Mucosa of rectum (tissue), 2 donors: ENCODE measurements around the gene C10orf90.

Experiments
- H3K27ac ChIP-seq, 2 donors: one replicate each; pipeline ENCODE4 v1.7.0; 2013; ENCODE audit warnings: inconsistent platforms in 2 of 2, low read depth in 2 of 2, low read length in 2 of 2
- H3K27me3 ChIP-seq, 2 donors: one replicate each; pipeline ENCODE4 v1.7.0; 2013; ENCODE audit warnings: low read length in 2 of 2; ENCODE audit not compliant: control insufficient read depth in 2 of 2, insufficient read depth in 2 of 2
- H3K36me3 ChIP-seq, 2 donors: one replicate each; pipeline ENCODE4 v1.7.0; 2013; ENCODE audit warnings: low read length in 2 of 2; ENCODE audit not compliant: control insufficient read depth in 2 of 2, insufficient read depth in 2 of 2
- H3K4me1 ChIP-seq, 2 donors: one replicate each; pipeline ENCODE4 v1.7.0; 2013; ENCODE audit warnings: low read length in 2 of 2, mild to moderate bottlenecking in 1 of 2; ENCODE audit not compliant: control insufficient read depth in 2 of 2, insufficient read depth in 2 of 2
- H3K4me3 ChIP-seq, 2 donors: one replicate each; pipeline ENCODE4 v1.7.0; 2013; ENCODE audit warnings: low read length in 2 of 2
- H3K9ac ChIP-seq, 2 donors: one replicate each; pipeline ENCODE4 v1.7.0; 2013; ENCODE audit warnings: low read length in 2 of 2, low read depth in 1 of 2, mild to moderate bottlenecking in 1 of 2
- H3K9me3 ChIP-seq, 2 donors: one replicate each; pipeline ENCODE4 v1.7.0; 2013; ENCODE audit warnings: low read length in 2 of 2; ENCODE audit not compliant: control insufficient read depth in 2 of 2
- donor health status: healthy.
- donor health status: Normal muscosa, but diverticular disease.

C10orf90 gene

DNA sequence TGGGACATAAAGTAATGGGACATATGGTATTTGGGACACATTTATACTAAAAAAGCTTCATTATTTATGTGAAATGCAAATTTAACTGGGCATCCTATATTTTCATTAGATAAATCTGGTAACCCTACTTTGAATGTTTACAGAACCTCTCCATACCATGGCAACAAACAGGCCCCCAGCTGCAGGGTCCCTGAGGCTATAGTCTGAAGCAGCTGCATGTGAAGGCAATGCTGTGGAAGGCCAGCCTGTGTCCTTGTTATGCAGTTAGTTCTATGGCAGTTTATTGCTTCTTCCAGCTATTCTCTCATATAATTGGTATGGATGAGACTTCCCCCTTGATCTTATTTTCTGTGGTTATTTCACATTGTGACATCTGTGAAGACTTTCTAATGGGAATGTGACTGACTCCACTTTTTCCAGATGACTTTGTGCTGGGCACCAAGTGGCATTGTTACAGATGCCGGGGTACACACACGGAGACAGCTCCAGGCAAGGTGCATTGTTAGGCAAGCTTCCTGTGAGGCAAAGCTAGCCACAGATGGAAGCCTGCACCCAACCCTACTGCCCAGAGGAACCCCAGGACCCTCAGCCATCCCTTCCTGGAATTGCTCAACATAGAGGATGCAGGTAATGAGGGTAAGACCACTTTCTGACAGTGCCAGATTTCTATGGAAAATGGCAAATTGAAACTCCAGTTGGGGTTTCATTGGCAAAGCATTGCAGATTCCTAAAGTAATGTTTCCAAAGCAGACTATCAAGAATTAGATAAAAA is 232.7 kb downstream of the C10orf90 start:
- Histone ChIP-seq H3K36me3 (no peaks in the 10 kb centered on the region), H3K9ac (no peak overlapping the region), H3K4me3 (no peak overlapping the region), H3K9me3 (peaks cover 0 to 2% of the 10 kb centered on the region in 2 donors), H3K4me1 (no peaks in the 10 kb centered on the region), H3K27ac (no peak overlapping the region), H3K27me3 (no peaks in the 10 kb centered on the region)

DNA sequence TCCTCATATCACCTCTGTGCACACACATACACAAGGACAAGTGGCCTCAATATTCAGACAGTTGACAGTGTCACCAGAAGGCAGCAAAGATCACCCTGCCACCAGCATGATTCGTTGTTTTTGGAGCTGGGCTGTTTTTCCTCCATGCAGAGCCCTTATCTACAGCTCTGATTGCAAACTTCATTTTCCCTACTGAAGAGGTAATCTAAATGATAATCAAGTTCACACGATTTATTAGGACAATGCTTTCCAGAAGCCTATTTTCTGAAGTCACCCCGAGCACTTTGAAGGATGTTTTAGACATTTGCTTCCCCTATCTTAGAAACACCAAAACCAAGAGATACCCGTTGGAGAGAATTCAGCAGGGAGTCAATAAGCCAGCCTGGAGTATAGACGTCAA is 236.3 kb downstream of the C10orf90 start:
- Histone ChIP-seq H3K4me1 (no peaks in the 10 kb centered on the region), H3K27me3 (peaks cover 0 to under 1% of the 10 kb centered on the region in 2 donors), H3K9ac (no peak overlapping the region), H3K27ac (no peak overlapping the region), H3K36me3 (no peaks in the 10 kb centered on the region), H3K9me3 (peaks cover 0 to 2% of the 10 kb centered on the region in 2 donors), H3K4me3 (no peak overlapping the region)

DNA sequence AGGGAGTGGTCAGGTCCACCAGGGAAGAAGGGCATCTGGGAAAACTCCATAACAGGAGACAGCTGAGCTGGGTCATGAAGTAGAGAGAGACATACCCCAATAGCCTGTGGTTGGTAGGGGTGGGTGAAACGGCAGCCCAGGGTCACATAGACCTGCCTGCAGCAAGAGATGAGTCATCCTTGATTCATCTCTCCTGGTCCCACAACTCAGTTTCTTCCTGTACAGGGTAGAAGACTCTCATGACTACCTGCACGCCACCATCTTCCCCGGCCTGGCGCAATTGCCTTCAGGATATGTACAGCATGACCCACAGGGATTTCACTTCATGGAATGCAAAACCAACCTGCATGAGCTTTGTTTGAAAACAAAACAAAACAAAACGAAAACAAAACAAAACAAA is 237.1 kb downstream of the C10orf90 start:
- H3K27me3 ChIP-seq: peaks cover 0 to 2% of the 10 kb centered on the region in 2 donors
- no peaks in the 10 kb centered on the region for H3K9me3 ChIP-seq
- H3K9ac ChIP-seq: no peak overlapping the region
- H3K4me3 ChIP-seq: no peak overlapping the region
- H3K36me3 ChIP-seq: no peaks in the 10 kb centered on the region
- H3K27ac ChIP-seq: no peak overlapping the region
- H3K4me1 ChIP-seq: no peaks in the 10 kb centered on the region

DNA sequence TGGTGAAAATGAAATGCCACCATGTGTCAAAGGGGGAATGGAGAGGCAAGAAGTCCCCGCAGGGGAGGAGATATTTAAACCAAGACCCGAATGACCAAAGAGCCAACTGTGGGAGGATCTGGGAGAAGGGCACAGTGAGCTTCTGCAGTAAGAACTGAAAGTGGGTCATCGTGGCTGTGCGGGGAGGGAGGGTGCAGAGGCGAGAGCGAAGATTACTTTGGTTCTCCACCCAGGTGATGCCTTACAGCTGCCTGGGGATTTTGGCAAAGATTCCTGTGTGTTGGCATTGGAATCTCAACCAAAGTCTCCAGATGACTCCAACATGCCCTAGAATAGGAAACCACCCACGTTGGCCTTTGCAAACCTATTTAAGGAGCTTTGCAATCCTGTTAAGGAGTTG is 238.0 kb downstream of the C10orf90 start:
- peaks cover 0 to 2% of the 10 kb centered on the region in 2 donors for H3K27me3 ChIP-seq
- no peak overlapping the region for H3K9ac ChIP-seq
- H3K36me3 ChIP-seq: no peaks in the 10 kb centered on the region
- no peaks in the 10 kb centered on the region for H3K4me1 ChIP-seq
- H3K9me3 ChIP-seq: no peaks in the 10 kb centered on the region
- H3K27ac ChIP-seq: no peak overlapping the region
- no peak overlapping the region for H3K4me3 ChIP-seq

DNA sequence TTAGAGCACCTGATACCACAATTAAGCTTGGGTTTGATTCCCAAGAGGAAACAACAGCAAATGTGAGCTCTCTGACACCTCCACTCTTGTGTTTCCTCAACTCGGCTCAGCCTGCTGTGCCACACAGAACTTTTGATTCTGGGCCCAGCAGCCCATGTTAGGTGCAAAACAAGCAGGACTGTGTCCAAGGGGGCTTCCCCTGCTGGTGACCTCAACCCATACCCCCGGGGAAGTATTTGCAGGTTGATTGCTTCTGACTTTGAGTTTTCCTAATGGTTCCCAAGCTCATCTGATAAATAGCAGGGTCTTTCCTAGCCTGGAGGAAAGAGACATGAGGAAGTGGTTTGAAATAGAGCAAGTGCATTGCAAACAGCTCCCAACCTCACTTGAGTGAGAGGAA is 238.7 kb downstream of the C10orf90 start:
- H3K27ac ChIP-seq: no peak overlapping the region
- H3K4me1 ChIP-seq: no peaks in the 10 kb centered on the region
- peaks cover 0 to 2% of the 10 kb centered on the region in 2 donors for H3K27me3 ChIP-seq
- H3K9me3 ChIP-seq: no peaks in the 10 kb centered on the region
- H3K4me3 ChIP-seq: no peak overlapping the region
- no peak overlapping the region for H3K9ac ChIP-seq
- no peaks in the 10 kb centered on the region for H3K36me3 ChIP-seq

DNA sequence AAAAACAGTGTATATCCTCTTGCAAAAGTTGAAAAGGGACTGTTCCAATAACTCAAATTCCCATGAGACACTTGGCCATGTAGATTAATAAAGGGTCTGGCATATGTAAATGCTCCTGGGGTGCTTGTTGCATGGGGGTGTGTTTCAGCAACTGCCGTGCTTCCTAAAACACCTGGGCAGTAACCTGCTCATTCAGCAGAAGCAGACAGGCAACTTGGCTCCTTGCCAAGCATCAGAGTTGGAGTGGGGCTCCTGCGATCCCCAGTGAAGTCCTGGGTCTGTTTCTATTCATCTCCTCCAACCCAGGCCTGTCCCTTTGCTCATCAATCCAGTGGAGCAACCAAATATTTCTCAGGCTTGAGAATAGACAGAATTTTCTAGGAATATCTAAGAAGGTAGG is 240.0 kb downstream of the C10orf90 start:
- Histone ChIP-seq H3K4me3 (no peak overlapping the region), H3K9ac (no peak overlapping the region), H3K27ac (no peak overlapping the region), H3K36me3 (no peaks in the 10 kb centered on the region), H3K4me1 (no peaks in the 10 kb centered on the region), H3K27me3 (peaks cover 0 to 2% of the 10 kb centered on the region in 2 donors), H3K9me3 (no peaks in the 10 kb centered on the region)

DNA sequence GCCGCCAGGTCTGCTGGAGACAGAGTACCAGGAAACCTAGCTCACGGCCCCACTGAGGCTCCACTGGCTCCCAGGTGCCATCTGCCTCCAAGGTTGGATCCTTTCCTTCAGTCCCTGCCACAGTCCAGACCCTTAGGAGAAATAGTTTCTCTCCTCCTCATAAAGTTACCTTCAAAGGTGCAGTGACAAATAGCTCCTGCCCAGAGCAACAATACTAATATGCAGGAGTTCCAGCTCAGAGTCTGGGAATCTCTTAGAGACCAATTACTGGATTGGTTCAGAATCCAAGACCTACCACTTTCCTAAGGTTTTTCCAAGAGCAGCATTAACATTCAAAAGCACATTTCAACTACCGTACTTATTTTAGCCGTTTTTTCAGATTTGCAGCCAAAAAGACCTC is 241.2 kb downstream of the C10orf90 start:
- peaks cover 0 to under 1% of the 10 kb centered on the region in 2 donors for H3K9me3 ChIP-seq
- H3K27me3 ChIP-seq: peaks cover 0 to 2% of the 10 kb centered on the region in 2 donors
- H3K4me1 ChIP-seq: no peaks in the 10 kb centered on the region
- H3K4me3 ChIP-seq: no peak overlapping the region
- no peak overlapping the region for H3K9ac ChIP-seq
- no peaks in the 10 kb centered on the region for H3K36me3 ChIP-seq
- no peak overlapping the region for H3K27ac ChIP-seq

DNA sequence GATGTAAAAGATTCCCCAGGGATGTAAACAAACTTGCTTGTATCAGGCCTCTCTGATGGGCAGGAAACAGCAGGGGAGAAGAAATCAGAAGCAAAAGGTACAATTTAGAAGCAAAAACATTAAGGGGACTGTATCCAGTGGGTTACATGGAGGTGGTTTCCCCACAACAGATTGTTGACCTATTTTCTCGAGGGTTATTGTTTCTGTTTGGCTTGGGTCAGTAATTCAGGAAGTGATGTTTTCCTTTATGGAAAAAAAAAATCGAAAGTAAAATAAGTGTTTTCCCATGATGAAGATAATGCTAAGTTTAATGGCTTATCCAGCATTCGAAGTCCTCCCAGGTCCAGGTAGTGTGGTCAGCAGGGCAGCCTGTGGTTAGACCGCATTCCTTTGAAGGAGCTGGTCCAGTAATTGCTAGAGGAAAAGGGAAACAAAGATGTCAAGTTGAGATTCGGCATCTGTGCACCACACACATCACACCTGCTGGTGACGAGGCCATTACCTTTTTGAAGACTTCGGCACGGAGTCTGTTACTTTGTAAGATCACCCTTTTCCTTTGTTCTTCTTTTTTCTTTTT is 244.9 kb downstream of the C10orf90 start:
- no peak overlapping the region for H3K9ac ChIP-seq
- no peak overlapping the region for H3K4me3 ChIP-seq
- H3K4me1 ChIP-seq: no peaks in the 10 kb centered on the region
- H3K27ac ChIP-seq: no peak overlapping the region
- no peaks in the 10 kb centered on the region for H3K36me3 ChIP-seq
- peaks cover 3 to 6% of the 10 kb centered on the region in 2 donors for H3K9me3 ChIP-seq
- peaks cover 0 to 2% of the 10 kb centered on the region in 2 donors for H3K27me3 ChIP-seq

DNA sequence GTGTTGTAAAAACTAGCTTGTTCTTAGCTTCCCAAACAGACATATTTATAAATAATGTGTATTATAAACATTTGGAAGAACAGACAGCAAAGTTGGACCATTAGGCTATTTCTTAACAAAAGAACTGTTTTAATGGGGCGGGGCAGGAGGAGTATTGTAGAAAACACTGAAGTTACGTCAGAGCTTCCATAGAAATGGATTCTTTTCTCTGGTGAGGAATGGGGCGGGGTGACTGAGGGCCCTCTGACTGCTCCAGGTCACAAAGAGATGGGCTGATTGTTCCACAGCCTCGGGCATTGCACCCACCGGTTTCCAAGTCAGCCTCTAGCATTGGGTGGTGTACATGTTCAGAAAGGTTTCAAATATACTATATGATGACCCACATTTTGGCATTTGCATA is 245.5 kb downstream of the C10orf90 start:
- Histone ChIP-seq H3K4me1 (no peaks in the 10 kb centered on the region), H3K27me3 (peaks cover 0 to 2% of the 10 kb centered on the region in 2 donors), H3K4me3 (no peak overlapping the region), H3K27ac (no peak overlapping the region), H3K36me3 (no peaks in the 10 kb centered on the region), H3K9ac (no peak overlapping the region), H3K9me3 (peaks cover 3 to 6% of the 10 kb centered on the region in 2 donors)

DNA sequence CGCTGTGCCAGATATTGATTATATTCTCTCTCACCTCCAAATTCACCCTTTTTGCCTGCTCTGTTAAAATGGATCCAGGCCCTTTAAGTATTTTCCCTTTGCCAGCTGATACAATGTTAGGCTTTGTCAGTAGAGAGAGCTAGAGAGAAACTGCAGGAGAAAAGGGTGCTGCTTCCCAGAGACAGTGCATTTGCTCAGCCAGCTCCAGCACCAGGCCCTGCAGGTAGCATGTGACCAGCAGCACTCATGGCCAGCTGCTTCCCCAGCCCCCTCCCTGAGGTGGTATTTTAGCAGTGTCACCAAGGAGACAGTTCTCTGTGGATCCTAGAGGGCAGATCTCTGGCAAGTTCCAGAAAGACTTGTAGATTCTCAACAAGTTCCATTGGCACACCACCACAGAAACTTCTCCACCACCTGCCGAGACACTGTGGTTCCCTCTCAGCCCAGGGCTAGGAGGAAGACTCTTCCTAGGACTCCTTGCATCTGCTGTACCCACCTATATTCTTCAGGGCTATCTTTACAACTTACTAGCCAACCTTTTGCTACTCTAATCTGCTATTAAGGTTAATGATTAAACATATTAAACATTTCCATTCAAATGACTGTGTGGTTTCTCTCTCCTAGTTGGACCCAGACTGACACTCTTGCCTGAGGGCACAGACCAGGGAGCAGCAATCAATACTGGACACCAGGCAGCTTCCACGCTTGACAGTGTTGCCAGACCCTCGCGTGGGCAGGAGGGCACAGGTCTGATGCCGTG is 246.6 kb downstream of the C10orf90 start:
- Histone ChIP-seq H3K36me3 (no peaks in the 10 kb centered on the region), H3K9me3 (peaks cover 3 to 6% of the 10 kb centered on the region in 2 donors), H3K9ac (no peak overlapping the region), H3K27ac (no peak overlapping the region), H3K27me3 (no peaks in the 10 kb centered on the region), H3K4me3 (no peak overlapping the region), H3K4me1 (no peaks in the 10 kb centered on the region)
